Measurements from ENCODE around the gene STAB1. TPM values are rescaled to one million over a fixed set of nuclear protein-coding genes. Genes with fewer than 3 reads are reported as not detected.

The STAB1 gene
- total RNA-seq, 1 donor from 2014 or later, result 0.16 TPM

DNA sequence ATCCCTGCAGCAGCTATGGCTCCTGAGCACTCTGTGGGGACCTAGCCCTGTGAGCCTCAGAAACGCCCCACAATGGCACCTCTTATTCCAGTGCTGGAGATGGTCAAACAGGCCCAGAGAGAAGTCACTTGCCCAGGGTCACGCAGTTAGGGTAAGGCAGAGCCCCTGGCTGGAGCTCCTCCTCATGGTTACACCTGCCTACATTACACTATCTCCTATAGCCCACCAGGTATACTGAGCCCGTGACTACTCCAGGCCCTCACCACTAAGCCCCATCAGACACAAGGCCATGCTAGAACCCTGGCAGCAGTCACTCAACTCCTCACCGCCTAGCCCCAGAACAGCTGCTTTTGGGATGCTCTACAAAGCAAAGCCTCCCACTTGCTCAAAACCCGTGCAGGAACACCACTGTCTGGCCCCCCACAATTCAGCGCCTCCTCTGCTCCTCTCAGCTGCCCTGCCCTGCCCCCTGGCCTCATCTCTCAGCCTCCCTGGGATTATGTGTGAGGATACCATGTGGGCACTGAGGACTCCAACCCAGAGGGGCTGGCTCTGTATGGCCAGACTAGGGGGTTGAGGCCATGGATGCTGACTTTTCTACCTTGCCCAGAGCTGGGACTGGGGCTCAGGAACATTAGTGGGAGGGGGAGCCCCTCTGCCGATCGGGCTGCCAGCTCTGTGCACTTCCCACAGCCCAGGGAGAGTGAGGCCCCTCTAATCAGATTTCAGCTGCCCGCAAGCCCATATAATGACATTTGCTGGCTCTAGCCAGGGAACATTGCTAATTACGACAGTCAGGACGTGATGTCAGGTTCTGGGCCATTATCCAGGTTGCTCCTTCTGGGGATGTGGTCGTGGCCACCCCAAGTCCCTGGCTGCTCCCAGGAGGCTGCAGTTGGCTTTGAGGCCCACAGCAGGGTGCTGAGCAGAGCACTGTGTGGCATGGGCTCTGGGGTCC lies 34.5 kb downstream of the STAB1 start:
- no peak overlapping the region for H3K27ac Mint-ChIP-seq
- H3K27me3 Mint-ChIP-seq (ENCODE audit: insufficient read depth), result no peaks in the 10 kb centered on the region
- no peaks in the 10 kb centered on the region for H3K9me3 Mint-ChIP-seq
- H3K36me3 Mint-ChIP-seq (ENCODE audit: low read depth), result peaks cover 6% of the 10 kb centered on the region
- intact Hi-C loops (cut with micrococcal nuclease), result loop anchor here (10.0 kb wide), 1 partner anchor 555 kb away; the partner anchor contains the start of genes ABHD14A and ABHD14B
- H3K4me1 Mint-ChIP-seq (ENCODE audit: low read depth), result peaks cover 8% of the 10 kb centered on the region
- no peak for DNase-seq (ENCODE audit: low spot score)
- H3K4me3 Mint-ChIP-seq, result peak overlapping the region; percentile 27

- Mint-ChIP-seq H3K27ac (no peak overlapping the region), H3K4me3 (no peak overlapping the region), H3K27me3 (ENCODE audit: insufficient read depth) (no peaks in the 10 kb centered on the region), H3K4me1 (ENCODE audit: low read depth) (peaks cover 20% of the 10 kb centered on the region), H3K9me3 (no peaks in the 10 kb centered on the region), H3K36me3 (ENCODE audit: low read depth) (peaks cover 6% of the 10 kb centered on the region)
- intact Hi-C loops (cut with micrococcal nuclease), result loop anchor here (10.0 kb wide), 1 partner anchor 556 kb away; the partner anchor contains the start of genes ABHD14A and ABHD14B
- no peak for DNase-seq (ENCODE audit: low spot score)
These were observed 36.0 kb downstream of the STAB1 start for GRCh38 chr3:52530918-52531826.

GRCh38 chr3:52531860-52532516 lies 36.9 kb downstream of the STAB1 start:
- Mint-ChIP-seq H3K4me3 (peak overlapping the region; percentile 77), H3K4me1 (ENCODE audit: low read depth) (peaks cover 20% of the 10 kb centered on the region), H3K27me3 (ENCODE audit: insufficient read depth) (no peaks in the 10 kb centered on the region), H3K36me3 (ENCODE audit: low read depth) (peaks cover 7% of the 10 kb centered on the region), H3K27ac (peak overlapping the region; percentile 44), H3K9me3 (no peaks in the 10 kb centered on the region)
- no peak for DNase-seq (ENCODE audit: low spot score)
- intact Hi-C loops (cut with micrococcal nuclease), result loop anchor here (10.0 kb wide), 1 partner anchor 557 kb away; the partner anchor contains the start of genes ABHD14A and ABHD14B

DNA sequence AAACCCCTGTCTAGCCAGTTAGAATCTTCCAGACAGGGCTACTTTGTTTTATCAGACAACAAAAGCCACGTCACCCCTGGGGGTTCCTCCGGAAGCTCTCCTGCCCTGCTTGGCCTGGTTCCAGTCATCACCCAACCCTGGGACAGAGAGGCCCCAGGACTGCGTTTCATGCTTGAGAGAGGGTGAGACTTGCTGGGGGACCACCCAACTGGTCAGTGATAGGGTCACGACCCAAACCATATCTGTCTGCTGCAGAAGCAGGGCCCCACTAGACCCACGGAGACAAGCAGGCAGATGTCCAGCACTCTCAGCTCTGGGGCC lies 37.3 kb downstream of the STAB1 start:
- H3K4me1 Mint-ChIP-seq (ENCODE audit: low read depth), result peaks cover 23% of the 10 kb centered on the region
- peak overlapping the region; percentile 44 for H3K27ac Mint-ChIP-seq
- peaks cover 9% of the 10 kb centered on the region for H3K36me3 Mint-ChIP-seq (ENCODE audit: low read depth)
- no peak for DNase-seq (ENCODE audit: low spot score)
- no peaks in the 10 kb centered on the region for H3K27me3 Mint-ChIP-seq (ENCODE audit: insufficient read depth)
- intact Hi-C loops (cut with micrococcal nuclease), result loop anchor here (10.0 kb wide), 1 partner anchor 558 kb away; the partner anchor contains the start of genes ABHD14A and ABHD14B
- H3K4me3 Mint-ChIP-seq, result peak overlapping the region; percentile 77
- H3K9me3 Mint-ChIP-seq, result no peaks in the 10 kb centered on the region

DNA sequence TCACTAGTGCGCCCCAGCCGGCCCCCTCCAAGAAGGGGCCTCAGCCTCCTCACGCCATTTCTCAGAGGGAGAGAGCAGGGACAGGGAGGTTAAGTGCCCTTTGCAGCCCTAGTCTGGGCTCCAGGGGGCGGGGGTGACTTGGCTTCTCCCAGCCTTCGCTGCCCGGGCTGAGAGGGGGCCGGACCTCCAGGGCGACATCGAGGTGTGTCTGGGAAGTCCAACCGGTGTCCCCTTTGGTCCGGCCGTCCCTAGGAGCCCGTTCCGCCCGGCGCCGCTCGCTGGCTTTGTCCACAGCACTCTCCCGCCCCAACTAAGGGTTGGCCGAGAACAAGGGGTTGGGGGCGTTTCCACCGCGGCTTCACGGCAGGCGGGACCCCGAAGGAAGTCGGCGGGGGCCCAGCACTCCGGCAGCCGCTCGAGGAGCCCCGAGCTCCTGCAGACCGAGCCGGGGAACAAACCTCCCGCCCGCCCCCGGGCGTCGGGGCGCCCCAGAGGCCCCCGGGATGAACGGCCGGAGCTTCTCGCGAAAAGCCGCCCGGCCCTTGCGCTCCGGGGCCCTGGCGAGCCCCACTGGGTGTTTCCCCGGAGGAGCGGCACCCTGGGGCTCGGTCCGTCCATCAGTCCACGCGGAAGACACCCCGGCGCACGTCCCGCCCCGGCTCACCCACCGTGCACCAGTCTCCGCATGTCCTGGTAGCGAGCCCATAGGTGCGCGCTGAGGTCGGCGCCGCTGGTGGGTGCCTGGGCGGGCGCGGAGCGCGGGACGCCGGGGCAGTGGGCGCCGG lies 37.9 kb downstream of the STAB1 start:
- peak; percentile 26 for DNase-seq (ENCODE audit: low spot score)
- Mint-ChIP-seq H3K4me1 (ENCODE audit: low read depth) (peaks cover 29% of the 10 kb centered on the region), H3K27ac (peak overlapping the region; percentile 44), H3K4me3 (peak overlapping the region; percentile 77), H3K36me3 (ENCODE audit: low read depth) (peaks cover 10% of the 10 kb centered on the region), H3K9me3 (no peaks in the 10 kb centered on the region), H3K27me3 (ENCODE audit: insufficient read depth) (no peaks in the 10 kb centered on the region)
- intact Hi-C loops (cut with micrococcal nuclease), result loop anchor here (10.0 kb wide), 1 partner anchor 558 kb away; the partner anchor contains the start of genes ABHD14A and ABHD14B

DNA sequence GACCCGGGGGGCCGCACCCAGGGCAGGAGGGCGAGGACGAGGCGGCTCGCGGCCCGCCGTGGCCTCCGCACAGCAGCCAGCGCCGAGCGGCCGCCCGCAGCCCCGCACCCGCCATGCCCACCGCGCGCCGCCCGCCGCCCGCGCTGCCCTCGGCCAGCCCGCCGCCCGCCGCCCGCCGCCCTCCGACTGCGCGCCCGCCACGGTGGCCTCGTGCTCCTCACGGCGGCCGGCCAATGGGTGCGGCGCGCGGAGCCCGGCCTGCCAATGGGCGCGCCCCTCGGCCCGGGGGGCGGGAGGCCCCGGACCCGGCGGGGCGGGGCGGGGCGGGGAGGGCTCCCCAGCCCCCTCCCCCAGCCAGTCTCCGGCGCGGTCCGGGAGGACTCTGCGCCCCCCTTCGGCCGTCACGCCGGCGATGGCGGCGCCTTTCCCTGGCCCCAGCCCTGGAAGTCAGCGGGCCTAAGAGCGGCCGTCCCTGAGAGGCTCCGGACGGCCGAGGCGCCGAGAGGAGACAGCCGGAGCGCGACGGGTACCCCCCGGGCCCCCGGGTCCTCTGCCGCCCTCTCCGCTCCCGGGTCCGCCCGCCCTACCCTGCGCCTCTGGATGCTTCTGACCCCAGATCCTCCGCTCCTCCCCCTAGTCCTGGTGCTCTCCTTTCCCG lies 38.6 kb downstream of the STAB1 start, which contains the start of gene NT5DC2:
TSS of gene NT5DC2 (minus strand) at position 235 of the 658 bp plus-strand sequence. CDS start at position 115, 120 bp downstream.
- Mint-ChIP-seq H3K27ac (peak within 1 kb of the TSS; percentile 77), H3K4me1 (ENCODE audit: low read depth) (peaks cover 34% of the 10 kb centered on the region), H3K36me3 (ENCODE audit: low read depth) (peaks cover 14% of the 10 kb centered on the region), H3K27me3 (ENCODE audit: insufficient read depth) (no peaks in the 10 kb centered on the region), H3K9me3 (no peaks in the 10 kb centered on the region), H3K4me3 (peak within 1 kb of the TSS; percentile 84)
- peak; percentile 66 for DNase-seq (ENCODE audit: low spot score)
- intact Hi-C loops (cut with micrococcal nuclease), result loop anchor here (10.0 kb wide), 1 partner anchor 559 kb away; the partner anchor contains the start of genes ABHD14A and ABHD14B

DNA sequence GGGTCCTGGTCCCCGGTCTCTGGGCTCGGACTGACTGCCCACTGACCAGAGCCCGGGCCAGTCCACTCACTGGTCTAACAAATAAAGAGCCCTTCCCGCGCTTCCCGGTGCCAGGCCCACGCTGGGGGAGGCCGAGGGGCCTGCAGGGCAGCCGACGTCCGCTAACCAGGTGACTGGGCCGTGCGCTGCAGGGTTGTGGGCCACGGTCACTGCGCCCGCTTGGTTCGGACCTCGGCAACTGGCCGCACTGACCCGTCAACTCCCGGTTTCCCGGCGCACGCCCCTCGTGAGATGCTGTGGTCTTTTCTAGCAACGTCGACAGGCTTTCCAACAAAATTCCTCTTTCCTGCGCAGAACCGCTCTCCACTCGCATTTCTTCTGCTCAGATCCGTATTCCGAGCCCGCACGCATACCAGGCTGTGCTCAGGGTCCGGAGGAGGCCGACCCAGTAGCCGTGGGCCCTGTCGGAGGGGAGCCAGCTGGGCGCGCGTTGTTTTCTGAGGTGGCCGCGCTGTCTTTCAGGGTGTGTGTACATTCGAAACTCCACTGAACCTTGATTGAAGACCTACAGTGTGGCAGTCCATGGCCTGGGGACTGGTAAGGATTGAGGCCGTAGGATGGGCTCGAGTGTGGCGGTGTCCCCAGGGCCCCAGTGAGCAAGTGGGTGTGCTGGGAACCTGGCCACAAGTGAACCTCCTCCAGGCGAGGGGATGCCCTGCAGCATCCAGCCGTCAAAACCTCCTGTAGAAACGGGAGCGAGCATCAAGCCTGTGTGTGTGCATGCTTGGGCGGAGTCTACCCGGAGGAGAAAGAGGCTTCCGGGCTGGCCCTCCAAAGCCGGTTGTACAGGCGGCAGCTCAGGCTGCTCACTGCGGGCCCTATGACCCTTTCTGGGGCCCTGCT lies 39.4 kb downstream of the STAB1 start:
- Mint-ChIP-seq H3K27ac (peak overlapping the region; percentile 77), H3K4me1 (ENCODE audit: low read depth) (peaks cover 42% of the 10 kb centered on the region)
- no peak for DNase-seq (ENCODE audit: low spot score)

DNA sequence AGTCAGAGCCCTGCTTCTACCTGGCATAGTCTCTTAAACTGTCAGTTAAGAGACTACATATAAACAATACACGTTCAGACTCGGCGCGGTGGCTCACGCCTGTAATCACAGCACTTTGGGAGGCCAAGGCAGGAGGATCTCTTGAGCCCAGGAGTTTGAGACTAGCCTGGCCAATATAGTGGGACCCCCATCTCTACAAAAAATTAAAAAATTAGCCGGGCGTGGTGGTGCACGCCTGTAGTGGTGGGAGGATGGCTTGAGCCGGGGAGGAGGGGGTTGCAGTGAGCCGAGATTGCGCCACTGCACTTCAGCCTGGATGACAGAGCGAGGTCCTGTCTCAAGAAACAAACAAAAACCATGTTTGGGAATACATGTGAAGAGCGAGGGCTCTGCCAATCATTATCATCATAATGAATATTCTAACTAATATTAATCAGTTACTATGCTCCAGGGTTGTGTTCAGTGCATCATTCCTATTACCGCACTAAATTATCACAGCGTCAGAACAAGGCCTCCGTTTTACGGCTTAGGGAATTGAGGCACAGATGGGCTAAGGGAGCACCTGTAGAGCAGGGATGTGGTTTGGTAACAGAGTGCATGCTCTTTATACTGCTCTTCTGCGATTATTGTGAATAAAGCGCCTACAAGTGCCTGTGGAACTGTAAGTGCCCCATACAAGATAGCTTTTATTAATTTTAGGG lies 40.4 kb downstream of the STAB1 start:
- Mint-ChIP-seq H3K9me3 (no peaks in the 10 kb centered on the region), H3K4me3 (peak overlapping the region; percentile 100), H3K4me1 (ENCODE audit: low read depth) (peaks cover 42% of the 10 kb centered on the region), H3K36me3 (ENCODE audit: low read depth) (peaks cover 19% of the 10 kb centered on the region), H3K27me3 (ENCODE audit: insufficient read depth) (no peaks in the 10 kb centered on the region), H3K27ac (peak overlapping the region; percentile 44)
- DNase-seq (ENCODE audit: low spot score), result no peak
- intact Hi-C loops (cut with micrococcal nuclease), result loop anchor here (1.0 to 10.0 kb wide), 10 partner anchors 80 to 561 kb away; partner anchors contain the start of genes ABHD14A, ABHD14B, ALAS1 and DUSP7

More for the DNA sequence above, 39.4 kb downstream of the STAB1 start:
- no peaks in the 10 kb centered on the region for H3K27me3 Mint-ChIP-seq (ENCODE audit: insufficient read depth)
- H3K9me3 Mint-ChIP-seq, result no peaks in the 10 kb centered on the region
- H3K4me3 Mint-ChIP-seq, result peak overlapping the region; percentile 84
- H3K36me3 Mint-ChIP-seq (ENCODE audit: low read depth), result peaks cover 19% of the 10 kb centered on the region
- intact Hi-C loops (cut with micrococcal nuclease), result loop anchor here (5.0 to 10.0 kb wide), 2 partner anchors 337 to 560 kb away; partner anchors contain the start of genes ABHD14A, ABHD14B and ALAS1

DNA sequence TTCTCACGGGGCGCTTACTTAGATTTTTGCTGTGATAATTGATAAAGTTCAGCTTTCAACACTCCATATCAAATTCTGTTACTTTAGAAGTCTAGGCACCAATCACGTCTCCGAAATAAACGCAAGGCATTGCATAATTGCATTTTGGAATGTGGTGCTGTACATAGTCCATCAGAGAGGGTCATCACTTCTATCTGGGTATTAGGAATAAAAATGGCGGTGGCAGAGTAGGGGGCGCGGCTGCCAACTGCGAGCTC lies 40.9 kb downstream of the STAB1 start:
- no peak for DNase-seq (ENCODE audit: low spot score)
- no peaks in the 10 kb centered on the region for H3K27me3 Mint-ChIP-seq (ENCODE audit: insufficient read depth)
- H3K9me3 Mint-ChIP-seq, result no peaks in the 10 kb centered on the region
- H3K4me3 Mint-ChIP-seq, result peak overlapping the region; percentile 100
- intact Hi-C loops (cut with micrococcal nuclease), result loop anchor here (1.0 to 10.0 kb wide), 10 partner anchors 81 to 561 kb away; partner anchors contain the start of genes ABHD14A, ABHD14B, ALAS1 and DUSP7
- no peak overlapping the region for H3K27ac Mint-ChIP-seq
- H3K36me3 Mint-ChIP-seq (ENCODE audit: low read depth), result peaks cover 19% of the 10 kb centered on the region
- H3K4me1 Mint-ChIP-seq (ENCODE audit: low read depth), result peaks cover 42% of the 10 kb centered on the region

Measured in activated T-helper 1 cell treated with anti-CD3 and anti-CD28 coated beads, Interleukin-12 subunit alpha, Interleukin-12 subunit beta, Interleukin-2, Interleukin-4 antibody, amounts not matched to agents 30 ng/mL and 10 ng/mL and 1 ng/mL, durations not matched to agents 14 hours and 24 hours and 36 hours (primary cell).